GM21723 (cell line): ENCODE results near the gene CSF1R.

ENCODE experiments used
- ATAC-seq: cut with Tn5 transposase; IDR thresholded peaks from one replicate; pipeline ENCODE4 v1.9.1; 2021; ENCODE audit warnings: mild to moderate bottlenecking, moderate library complexity; ENCODE audit not compliant: unreplicated experiment

CSF1R gene

DNA sequence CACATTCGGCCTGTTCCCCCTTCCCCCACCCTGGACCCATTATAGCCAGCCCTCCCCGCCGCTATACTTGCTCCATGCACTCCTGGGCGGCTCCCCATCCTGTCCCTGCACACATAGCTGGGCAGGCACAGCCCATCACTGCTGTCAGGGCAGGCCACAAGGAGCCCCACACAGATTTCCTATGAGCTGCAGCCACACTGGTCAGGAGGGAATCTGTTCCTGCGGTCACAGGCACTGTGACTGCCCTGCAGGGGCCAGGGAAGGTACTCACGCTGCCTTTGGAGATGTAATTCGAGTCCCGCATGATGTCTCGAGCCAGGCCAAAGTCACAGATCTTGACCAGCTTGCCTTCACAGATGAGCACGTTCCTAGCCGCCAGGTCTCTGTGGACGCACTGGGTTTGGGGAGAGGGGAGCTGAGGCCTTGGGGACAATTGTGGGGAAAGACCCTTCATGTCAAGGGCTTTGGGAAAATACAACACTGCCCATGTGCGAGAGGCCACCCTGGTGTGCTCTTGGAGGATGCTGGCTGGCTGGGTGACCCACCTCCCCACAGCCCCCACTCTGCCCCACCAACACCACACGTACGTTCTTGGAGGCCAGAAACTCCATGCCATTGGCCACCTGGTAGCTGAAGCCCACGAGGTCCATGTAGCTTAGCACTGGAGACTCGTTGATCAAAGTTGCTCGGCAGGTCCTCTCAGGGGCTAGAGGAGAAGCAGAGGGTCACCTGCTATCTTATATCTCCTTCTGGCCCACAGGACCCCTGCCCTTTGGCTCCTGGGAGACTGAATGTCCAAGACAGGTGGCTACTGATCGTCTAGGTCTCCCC lies 34.5 kb upstream of the CSF1R start:
- no peak for ATAC-seq

DNA sequence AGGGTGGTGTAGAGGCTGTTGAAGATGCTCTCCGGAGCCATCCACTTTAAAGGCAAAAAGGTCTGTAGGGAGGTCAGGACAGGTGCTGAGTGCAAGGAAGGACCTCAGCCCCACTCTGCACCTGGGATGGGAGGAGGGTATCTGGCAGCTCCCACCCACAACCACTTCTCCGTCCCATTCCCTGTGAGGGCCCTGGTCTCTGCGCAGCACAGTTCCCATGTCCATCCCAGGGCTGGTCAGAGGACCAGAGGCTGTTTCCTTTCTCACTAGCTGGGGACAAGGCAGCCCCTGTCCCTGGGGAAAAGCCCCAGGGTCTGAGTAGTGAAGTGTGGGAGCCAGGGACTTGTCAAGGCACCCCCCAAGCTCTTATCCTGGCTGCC lies 33.7 kb upstream of the CSF1R start:
- no peak for ATAC-seq

DNA sequence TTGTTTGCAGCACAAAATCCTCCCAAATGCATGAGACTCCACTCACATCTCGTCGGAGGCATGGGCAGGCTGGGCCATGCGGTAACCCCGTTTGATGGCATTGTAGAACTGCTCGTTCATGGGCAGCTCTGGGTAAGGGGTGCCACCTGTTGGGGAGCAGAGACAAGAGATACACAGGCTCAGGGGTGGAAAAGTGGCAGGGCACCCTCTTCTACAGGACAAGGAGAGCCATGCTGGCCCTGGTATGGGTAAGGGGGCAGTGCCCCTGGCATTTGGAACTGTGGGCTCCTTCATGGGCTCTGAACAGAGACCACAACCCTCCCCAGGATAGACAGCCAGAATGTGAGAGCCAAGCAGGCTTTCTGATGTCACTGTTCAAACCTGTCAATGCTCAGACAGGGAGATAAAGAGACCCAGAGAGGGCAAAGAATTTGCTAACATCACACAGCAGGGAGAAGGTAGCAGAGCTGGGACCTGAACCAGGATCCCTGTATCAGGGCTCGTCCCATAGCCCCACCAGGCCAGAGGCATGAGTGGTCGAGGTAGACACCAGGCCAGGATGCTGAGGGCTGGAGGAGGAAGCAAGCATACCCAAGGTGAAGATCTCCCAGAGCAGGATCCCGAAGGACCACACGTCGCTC lies 33.2 kb upstream of the CSF1R start:
- no peak for ATAC-seq

DNA sequence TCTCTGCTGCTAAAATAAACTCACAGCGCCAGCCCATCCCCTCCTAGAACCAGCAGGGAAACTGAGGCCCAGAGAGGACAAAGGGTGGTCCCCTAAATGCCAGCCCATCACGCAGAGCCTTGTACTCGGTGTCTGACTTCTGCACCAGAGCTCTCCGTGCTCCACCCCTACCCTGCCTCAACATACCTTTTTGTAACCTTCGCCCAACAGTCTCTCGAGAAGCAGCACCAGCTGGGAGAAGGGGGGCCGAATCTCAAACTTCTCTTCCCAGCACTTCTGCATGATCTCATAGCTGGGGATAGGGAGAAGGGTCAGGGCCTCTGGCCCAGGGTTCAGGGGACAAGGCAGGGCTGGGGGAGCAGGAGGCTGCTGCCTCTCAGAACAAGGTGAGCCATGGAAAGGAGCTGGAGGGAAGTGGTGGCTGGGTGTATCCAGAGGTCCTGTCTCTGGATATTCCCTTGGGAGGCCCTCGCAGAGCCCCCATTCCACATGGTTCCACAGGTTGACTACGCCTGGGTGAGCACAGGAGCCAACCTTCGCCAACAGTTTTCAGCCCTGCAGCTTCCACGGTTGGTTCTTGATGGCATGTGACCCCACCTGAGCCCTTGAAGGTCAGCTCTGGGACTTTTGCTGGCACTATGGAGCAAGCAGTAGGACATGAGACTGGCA lies 32.3 kb upstream of the CSF1R start:
- no peak for ATAC-seq

DNA sequence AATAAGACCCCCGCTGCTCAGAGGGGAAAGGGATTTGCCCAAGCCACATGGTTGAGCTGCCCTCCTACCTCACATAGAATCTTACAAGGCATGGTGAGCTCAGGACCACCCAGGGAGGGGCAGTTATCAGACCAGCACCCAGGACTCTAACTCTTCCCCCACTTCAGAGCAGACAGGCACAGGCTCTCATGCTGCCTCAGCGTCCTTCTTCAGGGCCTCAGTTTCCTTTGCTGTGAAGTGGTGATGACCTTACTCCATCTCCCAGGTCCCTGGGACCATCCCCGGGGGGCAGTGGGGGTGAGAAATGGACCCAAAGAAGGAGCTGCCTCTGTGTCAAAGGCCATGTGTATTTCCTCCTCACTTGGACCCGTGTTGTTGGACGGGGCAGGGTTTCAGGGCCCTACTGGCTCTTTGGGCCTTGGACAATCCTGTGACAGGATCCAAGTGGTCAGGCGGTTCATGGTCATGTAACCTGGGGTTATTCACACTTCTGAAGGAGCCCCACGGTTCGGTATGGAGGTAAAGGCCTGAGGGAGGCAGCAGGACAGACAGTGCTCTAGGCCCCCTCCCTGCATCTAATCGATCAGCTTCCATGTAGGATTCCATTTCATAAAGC lies 31.7 kb upstream of the CSF1R start:
- no peak for ATAC-seq

DNA sequence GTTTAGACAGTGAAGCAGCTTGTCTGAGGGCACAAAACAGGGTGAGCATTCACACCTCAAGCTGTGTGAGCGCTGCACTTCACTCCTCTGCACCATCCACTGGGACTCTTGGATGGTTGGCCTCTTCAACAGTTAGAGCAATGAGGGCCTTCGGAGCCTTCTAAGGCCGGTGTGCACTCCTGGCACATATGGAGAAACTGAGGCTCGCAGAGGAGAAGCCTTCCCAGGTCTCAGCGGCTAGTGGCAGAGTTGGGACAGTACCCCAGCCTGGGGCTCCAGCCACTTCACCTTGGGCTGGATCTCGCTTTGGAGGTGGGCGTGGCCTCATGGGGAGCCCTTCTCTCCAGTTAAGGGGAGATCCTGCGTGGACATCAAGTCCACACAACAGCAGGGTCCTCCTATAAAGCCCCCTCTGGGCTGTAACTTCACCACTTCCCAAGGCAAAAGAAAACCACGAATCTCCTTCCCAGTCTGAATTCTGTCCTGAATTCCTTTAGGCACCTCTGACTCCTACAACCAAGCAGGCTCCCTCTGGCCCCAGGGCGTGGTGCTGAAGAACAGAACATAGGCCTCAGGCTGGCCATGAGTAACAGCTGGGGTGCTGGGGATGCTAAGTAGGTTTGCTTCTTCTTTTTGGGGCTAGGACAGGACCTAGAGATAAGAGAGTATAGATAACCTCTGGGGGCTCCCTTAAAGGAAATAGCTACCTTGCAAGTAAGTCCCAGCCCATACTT lies 30.5 kb upstream of the CSF1R start:
- ATAC-seq, result no peak

DNA sequence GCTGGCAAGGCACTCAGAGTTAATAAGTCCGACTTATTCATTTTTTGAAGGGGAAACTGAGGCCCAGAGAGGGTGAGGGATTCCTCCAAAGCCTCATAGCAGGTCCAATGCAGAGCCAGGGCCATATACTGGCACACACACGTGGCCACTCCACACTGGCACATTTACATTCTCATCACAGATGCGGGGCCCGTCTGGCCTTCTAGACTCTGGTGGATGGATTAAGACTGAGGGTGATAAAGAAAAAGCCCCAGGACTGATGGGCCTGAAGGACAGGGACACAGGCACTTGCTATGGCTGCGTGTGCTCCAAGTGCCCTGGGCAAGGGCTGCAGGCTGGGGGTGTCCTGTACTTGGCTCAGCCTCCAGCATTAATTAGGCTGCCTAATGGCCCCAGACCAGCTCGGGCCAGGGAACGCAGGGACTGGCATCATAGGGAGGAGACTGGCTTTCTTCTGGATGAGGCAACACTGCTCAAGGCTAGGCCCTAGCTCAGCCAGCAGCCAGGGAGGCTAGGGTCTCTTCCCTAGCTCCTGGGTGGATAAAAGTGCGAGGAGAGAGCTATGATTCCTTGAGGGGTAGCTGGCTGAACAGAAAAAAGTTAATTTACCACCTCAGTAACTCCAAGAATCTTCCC lies 28.5 kb upstream of the CSF1R start:
- no peak for ATAC-seq

DNA sequence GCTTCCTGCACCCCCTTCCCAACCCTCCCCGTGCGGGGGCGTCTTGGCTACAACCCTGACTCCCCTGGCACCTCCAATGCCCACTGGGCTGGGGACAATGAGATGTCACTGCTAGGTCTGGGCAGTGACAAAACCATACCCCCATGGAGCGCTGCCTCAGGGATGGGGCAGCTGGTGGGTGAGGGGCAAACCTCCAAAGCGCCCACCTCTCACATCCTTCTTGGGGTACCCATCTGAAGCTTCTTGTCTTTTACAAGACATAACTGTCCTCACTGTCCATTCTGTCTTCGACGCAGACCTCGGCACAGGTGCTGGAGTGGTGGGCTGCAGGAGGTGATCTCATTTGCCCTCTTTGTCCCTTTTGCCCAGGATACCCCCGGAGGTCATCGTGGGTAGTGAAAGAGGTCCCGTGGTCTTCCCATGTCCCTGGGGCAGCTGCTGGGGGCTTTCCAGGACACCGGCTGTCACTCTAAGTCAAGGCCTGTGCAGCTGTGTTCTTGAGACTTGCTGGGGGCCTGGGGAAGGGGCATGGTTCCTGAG lies 27.8 kb upstream of the CSF1R start:
- no peak for ATAC-seq

DNA sequence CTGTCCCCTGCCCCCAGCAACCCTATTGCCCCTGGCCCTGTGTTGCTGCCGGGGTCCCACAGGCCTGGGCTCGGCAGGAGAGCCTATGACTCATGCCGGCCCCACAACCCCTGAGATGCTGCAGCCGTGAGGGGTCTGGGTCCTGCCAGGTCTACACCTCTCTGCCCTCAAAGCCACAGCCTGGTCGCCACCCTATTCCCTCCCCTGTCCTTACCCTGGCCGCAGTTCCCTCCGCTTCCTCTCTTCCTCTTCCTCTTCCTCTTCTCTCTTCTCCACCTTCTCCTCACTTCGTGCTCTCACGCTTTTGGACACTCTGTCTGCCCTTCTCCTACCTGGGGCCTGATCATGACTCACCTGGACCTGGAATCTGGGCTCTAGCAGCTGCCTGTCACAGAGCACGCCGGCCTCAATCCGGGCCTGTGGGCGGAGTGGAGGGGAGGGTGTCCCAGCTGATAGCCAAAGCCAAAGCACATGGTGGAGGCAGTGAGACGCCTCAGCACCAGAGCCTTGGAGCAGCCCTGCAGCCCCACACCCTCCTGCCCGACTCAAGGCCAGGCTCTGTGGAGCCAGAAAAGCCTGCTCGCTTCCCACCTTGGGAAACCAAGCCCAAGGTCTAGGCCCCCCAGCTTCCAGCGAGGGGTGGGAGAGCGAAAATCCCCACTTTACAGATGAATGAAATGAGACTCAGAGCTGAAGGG lies 26.8 kb upstream of the CSF1R start:
- no peak for ATAC-seq

DNA sequence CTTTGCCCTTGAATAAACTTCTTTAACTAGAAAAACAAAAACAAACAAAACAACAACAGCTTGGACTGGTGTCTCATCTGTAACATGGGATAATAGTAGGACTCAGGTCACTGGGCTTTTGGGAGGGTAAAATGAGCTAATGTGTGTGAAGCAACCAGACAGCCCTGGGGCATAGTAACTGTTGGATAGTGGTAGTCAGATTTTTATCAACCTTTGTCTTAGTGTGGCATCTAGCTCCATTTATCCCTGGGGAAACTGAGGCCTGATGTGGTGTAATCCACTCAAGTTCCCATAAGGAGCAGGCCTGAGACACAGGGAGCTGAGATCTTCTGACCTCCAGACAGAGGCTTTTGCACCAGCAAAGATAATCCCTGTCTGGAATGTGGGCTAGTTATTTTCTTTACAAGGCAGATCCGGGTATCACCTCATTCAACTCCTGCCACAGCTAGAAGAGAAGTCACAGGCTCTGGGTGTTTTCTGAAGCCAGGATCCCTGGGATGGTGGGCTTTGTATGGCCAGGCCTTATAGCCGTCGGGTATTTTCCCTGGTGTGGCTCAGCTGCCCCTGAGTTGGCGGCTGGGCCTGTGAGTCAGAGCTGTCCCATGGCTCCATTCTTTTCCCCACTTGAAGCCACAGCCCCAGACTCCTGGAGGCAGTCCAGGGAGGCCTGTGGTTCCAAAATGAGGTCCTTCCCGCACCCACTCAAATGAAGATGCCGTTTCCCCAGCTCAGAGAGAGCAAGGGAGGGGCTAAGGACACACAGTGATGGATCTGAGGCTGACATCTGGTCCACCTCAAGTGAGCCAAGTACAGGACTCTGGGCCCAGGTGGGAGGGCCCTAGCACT lies 26.1 kb upstream of the CSF1R start:
- ATAC-seq, result no peak

DNA sequence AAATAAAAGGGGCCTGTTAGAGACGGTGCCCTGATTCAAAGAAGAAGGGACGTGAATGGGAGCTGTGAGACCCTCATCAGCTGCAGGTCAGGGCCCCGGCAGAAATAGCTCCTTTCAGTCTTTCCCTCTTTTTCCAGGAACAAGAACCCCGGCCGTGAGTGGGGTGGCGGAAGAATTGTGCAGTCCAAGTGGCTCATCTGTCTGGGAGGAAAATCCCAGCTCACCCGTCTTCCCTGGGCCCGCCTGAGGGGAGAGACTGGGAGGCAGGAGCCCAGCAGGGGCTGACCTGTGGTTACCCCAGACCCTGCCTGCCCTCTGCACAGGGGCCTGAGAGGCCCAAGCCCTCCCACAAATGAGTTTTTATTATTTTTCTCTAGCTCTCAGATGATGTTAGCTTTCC lies 24.8 kb upstream of the CSF1R start:
- ATAC-seq, result no peak

DNA sequence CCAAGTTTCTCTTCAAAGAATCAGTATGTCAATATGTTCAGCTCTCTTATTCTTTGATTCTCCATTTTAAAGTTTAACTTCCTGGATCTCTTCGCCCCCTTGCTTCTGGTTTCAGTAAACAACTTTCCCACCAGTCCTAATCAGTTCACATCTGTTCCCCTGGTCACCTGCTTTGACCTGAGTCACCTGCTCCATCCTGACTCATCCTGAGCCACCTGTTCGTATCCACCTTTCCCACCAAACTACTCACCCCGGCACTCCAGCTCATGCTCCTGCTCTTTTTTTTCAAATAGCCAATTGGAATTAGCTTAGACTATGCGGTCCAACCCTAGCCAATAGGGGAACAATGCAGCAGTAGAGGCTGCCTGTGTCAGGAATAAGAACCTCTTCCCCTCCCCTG lies 23.6 kb upstream of the CSF1R start:
- ATAC-seq, result no peak

DNA sequence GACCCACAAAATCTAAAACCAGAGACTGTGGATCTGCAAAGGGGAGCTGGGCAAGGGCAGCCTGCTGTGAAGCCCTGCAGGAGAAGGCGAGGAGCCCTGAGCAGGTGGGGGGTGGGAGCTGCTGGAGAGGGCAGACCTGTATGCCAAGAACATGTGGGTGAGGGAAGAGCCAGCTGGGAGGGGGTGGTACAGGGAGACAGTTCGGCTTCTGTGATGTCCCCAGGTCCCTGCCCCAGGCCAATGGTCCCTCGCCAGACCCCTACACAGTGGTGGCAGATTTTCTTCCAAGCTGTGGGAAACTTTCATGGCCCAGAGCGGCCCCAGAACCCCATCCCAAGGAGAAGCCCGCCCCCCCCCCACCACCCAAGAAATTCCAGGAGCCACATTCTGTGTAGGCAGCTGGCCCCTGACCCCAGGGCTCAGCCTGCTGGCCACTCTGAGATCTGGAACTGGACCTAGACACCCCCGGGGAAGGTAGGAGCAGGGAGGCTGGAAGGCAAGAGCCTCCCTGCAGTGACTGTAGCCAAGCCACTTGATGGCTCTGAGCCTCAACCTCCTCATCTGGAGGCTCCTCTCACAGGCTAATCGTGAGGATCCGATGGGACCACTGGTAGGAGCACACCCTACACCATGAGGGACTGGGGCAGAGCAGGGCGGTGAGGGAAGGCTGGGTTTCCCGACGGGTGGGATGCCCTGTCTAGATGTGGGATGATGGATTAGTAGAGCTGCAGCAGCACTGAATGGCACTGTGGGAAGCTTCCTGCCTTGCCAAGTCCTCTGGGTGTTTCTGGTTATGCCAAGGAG lies 22.6 kb upstream of the CSF1R start:
- no peak for ATAC-seq

DNA sequence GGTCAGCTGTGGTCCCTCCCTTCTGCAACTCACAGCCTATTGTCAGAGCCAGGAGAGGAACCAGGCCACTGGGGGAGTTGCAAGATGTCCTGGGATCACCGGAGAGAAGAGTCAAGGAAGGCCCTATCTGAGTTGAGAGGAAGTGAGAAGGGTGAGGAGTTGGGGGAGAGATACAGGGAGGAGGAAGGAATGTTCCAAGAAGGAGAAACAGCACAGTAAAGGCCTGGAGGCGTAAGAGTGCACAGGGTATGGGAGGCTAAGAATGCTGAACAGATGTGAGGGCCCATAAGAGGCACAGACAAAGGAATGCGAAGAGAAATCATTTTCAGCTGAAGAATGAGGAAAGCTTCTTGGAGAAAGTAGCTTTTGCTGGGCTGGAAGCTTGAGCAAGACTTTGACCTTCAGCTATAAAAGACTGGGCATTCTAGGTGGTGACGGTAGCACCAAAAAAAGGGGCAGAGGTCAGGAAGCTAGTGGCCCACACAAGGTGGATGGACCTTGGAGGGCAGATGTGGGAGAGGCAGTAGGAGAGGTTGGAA lies 21.6 kb upstream of the CSF1R start:
- no peak for ATAC-seq

DNA sequence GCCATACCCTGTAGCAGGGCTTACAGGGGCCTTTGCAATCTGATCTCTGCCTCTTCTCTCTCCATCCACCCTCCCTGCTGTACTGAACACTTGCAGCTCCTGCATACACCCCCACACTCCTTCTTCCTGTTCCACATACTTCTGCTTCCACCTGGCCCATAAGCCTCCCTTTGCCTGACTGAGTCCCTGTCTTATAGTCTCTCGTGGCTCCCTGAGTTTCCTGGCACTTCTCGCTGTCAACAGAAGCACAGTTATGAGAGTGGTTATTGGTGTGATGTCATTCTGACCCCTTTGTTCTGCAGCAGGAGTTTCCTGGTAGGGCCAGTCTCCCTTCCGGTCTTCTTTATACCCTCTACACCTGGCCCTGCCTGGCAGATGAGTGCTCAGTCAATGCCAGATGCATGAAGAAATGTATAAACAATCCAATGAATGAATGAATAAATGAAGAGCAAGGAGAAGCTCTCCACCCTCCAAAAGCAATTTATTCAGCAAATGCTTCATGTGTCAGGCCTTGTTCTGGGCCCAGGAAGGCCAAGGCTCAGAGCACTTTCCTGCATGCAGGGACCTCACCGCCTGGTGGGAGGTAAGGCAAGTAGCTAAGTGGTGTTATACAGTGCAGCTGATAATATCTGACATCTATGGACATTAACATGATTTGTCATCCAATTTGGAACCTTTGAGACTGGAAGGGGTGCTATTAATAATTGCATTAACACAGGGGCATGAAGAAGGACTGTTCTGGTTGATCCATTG lies 20.5 kb upstream of the CSF1R start:
- ATAC-seq, result no peak

DNA sequence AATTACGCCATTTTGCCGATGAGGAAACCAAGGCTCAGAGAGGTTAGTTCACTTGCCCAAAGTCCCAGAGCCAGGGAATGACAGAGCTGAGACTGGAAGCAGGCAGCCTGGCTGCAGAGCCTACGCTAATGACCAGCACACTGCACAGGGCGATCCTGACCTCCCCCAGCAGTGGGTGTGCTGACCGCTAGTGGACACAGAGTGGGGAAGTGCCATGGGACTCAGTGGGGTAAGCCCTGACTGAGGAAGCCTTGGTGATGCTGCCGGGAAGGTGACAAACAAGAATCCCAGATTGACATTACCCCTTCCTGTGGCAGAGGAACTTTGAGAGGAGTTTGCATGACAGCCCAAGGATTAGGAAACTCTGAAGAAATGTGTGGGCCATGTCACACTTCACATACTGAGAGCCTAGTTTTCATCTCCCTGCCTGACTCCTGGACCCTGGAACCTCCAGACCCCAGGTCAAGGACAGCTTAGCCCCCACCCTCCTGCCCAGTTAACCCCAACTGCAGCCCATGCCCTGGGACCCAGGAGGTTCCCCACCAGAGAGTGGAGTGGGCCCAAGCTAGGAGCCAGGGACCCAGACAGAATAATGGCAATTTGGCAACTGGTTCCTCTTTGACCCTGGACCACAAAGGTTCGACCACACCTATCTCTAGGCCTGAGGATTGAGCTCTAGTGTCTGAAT lies 19.7 kb upstream of the CSF1R start:
- ATAC-seq, result no peak

DNA sequence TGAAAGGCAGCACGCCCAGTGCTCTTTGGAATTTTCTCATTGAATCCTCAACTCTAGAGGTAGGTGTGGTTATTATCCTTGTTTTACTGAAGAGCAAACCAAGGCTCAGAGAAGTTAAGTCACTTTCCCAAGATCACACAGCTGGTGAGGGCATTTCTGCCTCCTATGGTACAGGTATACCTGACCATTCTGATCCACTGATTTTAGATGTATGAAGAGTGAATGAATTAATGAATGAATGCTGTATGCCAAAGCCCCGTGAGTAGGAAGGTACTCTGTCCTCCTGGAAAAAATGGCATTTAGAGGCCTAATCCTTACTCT lies 18.2 kb upstream of the CSF1R start:
- no peak for ATAC-seq
